HL-60/S4 treated with retinoic acid at 250 ng/mL for 4 days and 3 days (cell line): Measurements from ENCODE around the gene SPSB2.

Experiments
- in situ Hi-C: fragments of 300-500 bp; cut with MboI; formaldehyde crosslinking; loops from 2 replicates; pipeline ENCODE4 v1.7.0; 2022; ENCODE audit warnings: low sequenced_read_pairs

SPSB2 gene

GRCh38 chr12:6833189-6833890 is 39.8 kb downstream of the SPSB2 start:
- in situ Hi-C loops = no loop called here

GRCh38 chr12:6832125-6832524 is 41.0 kb downstream of the SPSB2 start:
- in situ Hi-C loops = no loop called here

- in situ Hi-C loops = no loop called here
Observed at GRCh38 chr12:6831450-6831995, 41.6 kb downstream of the SPSB2 start.

- in situ Hi-C loops = no loop called here
Observed at GRCh38 chr12:6830999-6831398, 42.1 kb downstream of the SPSB2 start.

GRCh38 chr12:6830286-6830890 is 42.7 kb downstream of the SPSB2 start:
- in situ Hi-C loops = no loop called here

GRCh38 chr12:6829536-6830220 is 43.4 kb downstream of the SPSB2 start:
- in situ Hi-C loops = loop anchor here (10.0 kb wide), 1 partner anchor 215 kb away; no protein-coding TSS in a partner anchor

GRCh38 chr12:6828781-6829535 is 44.1 kb downstream of the SPSB2 start:
- in situ Hi-C loops = loop anchor here (10.0 kb wide), 1 partner anchor 214 kb away; no protein-coding TSS in a partner anchor

- in situ Hi-C loops = loop anchor here (10.0 kb wide), 1 partner anchor 213 kb away; no protein-coding TSS in a partner anchor
Observed at GRCh38 chr12:6827982-6828780, 44.9 kb downstream of the SPSB2 start, which contains the start of gene P3H3. Gene P3H3, plus strand, starts transcription at chr12:6828407. Its CDS starts 34 bp downstream, at chr12:6828441.

- in situ Hi-C loops = loop anchor here (10.0 kb wide), 1 partner anchor 213 kb away; no protein-coding TSS in a partner anchor
Observed at GRCh38 chr12:6827437-6827911, 45.6 kb downstream of the SPSB2 start.

- in situ Hi-C loops = loop anchor here (10.0 kb wide), 1 partner anchor 212 kb away; no protein-coding TSS in a partner anchor
Observed at GRCh38 chr12:6826734-6827436, 46.2 kb downstream of the SPSB2 start.

GRCh38 chr12:6826125-6826733 is 46.9 kb downstream of the SPSB2 start:
- in situ Hi-C loops = loop anchor here (10.0 kb wide), 1 partner anchor 211 kb away; no protein-coding TSS in a partner anchor

- in situ Hi-C loops = loop anchor here (10.0 kb wide), 1 partner anchor 211 kb away; no protein-coding TSS in a partner anchor
Observed at GRCh38 chr12:6825398-6826124, 47.5 kb downstream of the SPSB2 start.

- in situ Hi-C loops = loop anchor here (10.0 kb wide), 1 partner anchor 210 kb away; no protein-coding TSS in a partner anchor
Observed at GRCh38 chr12:6824901-6825381, 48.2 kb downstream of the SPSB2 start.

- in situ Hi-C loops = loop anchor here (10.0 kb wide), 1 partner anchor 209 kb away; no protein-coding TSS in a partner anchor
Observed at GRCh38 chr12:6824085-6824775, 48.9 kb downstream of the SPSB2 start.

GRCh38 chr12:6823182-6824084 is 49.7 kb downstream of the SPSB2 start:
- in situ Hi-C loops = loop anchor here (10.0 kb wide), 1 partner anchor 209 kb away; no protein-coding TSS in a partner anchor
